Adrenal gland (tissue), 12 donors: ENCODE measurements around the gene WDR48. TPM values are rescaled to one million over a fixed set of nuclear protein-coding genes. Genes with fewer than 3 reads are reported as not detected.

Source experiments
- DNase-seq, 7 donors: peaks; one replicate each; pipeline ENCODE4 v3.0.0-alpha.2; 2019 to 2020
- H3K27ac ChIP-seq, 5 donors: fragments of 200-600 bp; sonication (generic) in 4 of 5; 1 replicate in 3 of 5; 2 replicates in 2 of 5; pipeline versions ENCODE4 v1.5.1 to v1.8.0; 2016 to 2020; ENCODE audit warnings: mild to moderate bottlenecking in 1 of 5
- H3K27me3 ChIP-seq: fragments of 200-600 bp; 2 replicates; pipeline ENCODE4 v1.8.0; 2021
- H3K36me3 ChIP-seq, 2 donors: fragments of 200-600 bp; replicated peaks in 1 of 2; 1 replicate in 1 of 2; 2 replicates in 1 of 2; pipeline versions ENCODE4 v1.5.1 to v1.8.0; 2018 to 2022
- H3K4me1 ChIP-seq, 2 donors: fragments of 200-600 bp; replicated peaks in 1 of 2; 1 replicate in 1 of 2; 2 replicates in 1 of 2; pipeline versions ENCODE4 v1.5.1 to v1.8.0; 2018 to 2021
- H3K4me3 ChIP-seq, 4 donors: fragments of 200-600 bp; sonication (generic) in 3 of 4; one replicate each; pipeline ENCODE4 v1.5.1; 2016 to 2018
- H3K9me3 ChIP-seq, 3 donors: fragments of 200-600 bp; sonication (generic) in 1 of 3; replicated peaks in 1 of 3; 1 replicate in 2 of 3; 2 replicates in 1 of 3; pipeline versions ENCODE4 v1.5.1 to v1.8.0; 2016 to 2021
- CTCF ChIP-seq, 6 experiments: fragments of 450-650 bp in 4 of 6; fragments of 200-600 bp in 2 of 6; sonication (generic) in 1 of 6; IDR thresholded peaks; 1 replicate in 5 of 6; 2 replicates in 1 of 6; pipeline versions ENCODE4 v1.5.1 to v1.8.0; 2016 to 2021; ENCODE audit warnings: antibody characterized with exemption in 6 of 6, mild to moderate bottlenecking in 2 of 6, moderate library complexity in 1 of 6
- POLR2A ChIP-seq, 2 donors: fragments of 450-650 bp; IDR thresholded peaks; one replicate each; pipeline ENCODE4 v1.6.1; 2017; ENCODE audit warnings: antibody characterized with exemption in 2 of 2, mild to moderate bottlenecking in 2 of 2, moderate library complexity in 1 of 2
- WGBS, 4 donors: extraction: QIAGEN DNeasy Blood & Tissue Kit in 2 of 4; methylation state at CpG; one replicate each; pipeline versions ENCODE4 v1.1.5 to v1.1.7; 2013 to 2017; 5-methylcytosine and 5-hydroxymethylcytosine counted together
- intact Hi-C, 2 donors: fragments of 100-400 bp; cut with DNase I; formaldehyde crosslinking; loops; one replicate each; pipeline versions ENCODE4 v1.14.1 to v1.15.0; 2022 to 2023
- polyA plus RNA-seq, 3 donors: library from polyadenylated mRNA; stranded (reverse); fragments of 200-250 nt in 2 of 3; fragments of 350-450 nt in 1 of 3; fragmentation: Illumina TruSeq in 1 of 3; extraction: RNeasy Lipid Tissue Mini Kit (QIAGEN cat#74804) in 1 of 3; gene quantifications; one replicate each; pipeline ENCODE4 v1.2.3, GENCODE V29; 2013 to 2014
- total RNA-seq, 9 donors: library from RNA; depleted of rRNA in 4 of 9; stranded (reverse); fragments of >200 nt in 4 of 9; fragments of 120-200 nt in 1 of 9; fragmentation: NEBNext Ultra II Directional in 1 of 9; extraction: Animal tissue kit (Norgen Biotek cat#: 25700) in 1 of 9; gene quantifications; one replicate each; pipeline versions ENCODE4 v1.1.0 to v1.2.4, GENCODE V29; 2013 to 2023
- donor health status: healthy with polysubstance abuse.
- donor health status: Bipolar disorder and iron deficiency.
- donor health status: DM: yes; HTN: yes; CAD: no.
- donor health status: DM: no; HTN: no; CAD: no.
- donor health status: DM: no; HTN: no; CAD: no.
- donor health status: DM: yes; HTN: yes; CAD: no.

WDR48 gene
- total and polyA plus RNA-seq, 12 donors, result 15.4 to 57.1 (median 28.7) TPM

GRCh38 chr3:39137435-39137936 lies 85.7 kb downstream of the WDR48 start:
- no peak overlapping the region for H3K4me3 ChIP-seq
- H3K27ac ChIP-seq, result no peak overlapping the region
- TF ChIP-seq POLR2A (IDR thresholded peaks at IDR 0.05) (no peak), CTCF (IDR thresholded peaks at IDR 0.05) (no peak)
- WGBS, 4 donors, result 95 to 97% (median 96%) methylated on average over 16 to 18 of the region's 18 CpGs
- DNase-seq, result peak in 1 of 7 donors; percentile 50
- no peaks in the 10 kb centered on the region for H3K9me3 ChIP-seq
- H3K36me3 ChIP-seq, result peaks cover 0 to 6% of the 10 kb centered on the region in 2 donors
- intact Hi-C loops, result no loop called here
- no peaks in the 10 kb centered on the region for H3K27me3 ChIP-seq
- peaks cover 21 to 23% of the 10 kb centered on the region in 2 donors for H3K4me1 ChIP-seq

- Histone ChIP-seq H3K27ac (no peak overlapping the region), H3K36me3 (peaks cover 0 to 13% of the 10 kb centered on the region in 2 donors), H3K9me3 (no peaks in the 10 kb centered on the region), H3K4me3 (no peak overlapping the region), H3K27me3 (no peaks in the 10 kb centered on the region), H3K4me1 (peaks cover 25 to 28% of the 10 kb centered on the region in 2 donors)
- intact Hi-C loops, result no loop called here
- 84 to 94% (median 92%) methylated on average over 10 of the region's 10 CpGs for WGBS, 4 donors
- no peak for DNase-seq
- no peak for TF ChIP-seq POLR2A (IDR thresholded peaks at IDR 0.05)
- TF ChIP-seq CTCF (IDR thresholded peaks at IDR 0.05), result no peak
Observed at GRCh38 chr3:39137991-39138803, 86.4 kb downstream of the WDR48 start.

- WGBS, 4 donors, result 79 to 84% (median 84%) methylated on average over 4 to 7 of the region's 7 CpGs
- peaks cover 0 to 20% of the 10 kb centered on the region in 2 donors for H3K36me3 ChIP-seq
- intact Hi-C loops, result no loop called here
- H3K4me1 ChIP-seq, result peaks cover 25 to 32% of the 10 kb centered on the region in 2 donors
- no peak overlapping the region for H3K4me3 ChIP-seq
- TF ChIP-seq CTCF (IDR thresholded peaks at IDR 0.05) (no peak), POLR2A (IDR thresholded peaks at IDR 0.05) (no peak)
- no peaks in the 10 kb centered on the region for H3K27me3 ChIP-seq
- peak in 3 of 7 donors; percentile 46 to 65 (median 54) for DNase-seq
- no peak overlapping the region for H3K27ac ChIP-seq
- H3K9me3 ChIP-seq, result no peaks in the 10 kb centered on the region
Observed at GRCh38 chr3:39138804-39139415, 87.1 kb downstream of the WDR48 start.

GRCh38 chr3:39139442-39139841 lies 87.6 kb downstream of the WDR48 start:
- no peaks in the 10 kb centered on the region for H3K9me3 ChIP-seq
- no peak for TF ChIP-seq POLR2A (IDR thresholded peaks at IDR 0.05)
- TF ChIP-seq CTCF (IDR thresholded peaks at IDR 0.05), result no peak
- H3K27me3 ChIP-seq, result no peaks in the 10 kb centered on the region
- H3K4me3 ChIP-seq, result no peak overlapping the region
- peaks cover 0 to 25% of the 10 kb centered on the region in 2 donors for H3K36me3 ChIP-seq
- no peak overlapping the region for H3K27ac ChIP-seq
- DNase-seq, result peak in 1 of 7 donors; percentile 48
- H3K4me1 ChIP-seq, result peaks cover 25 to 32% of the 10 kb centered on the region in 2 donors
- intact Hi-C loops, result no loop called here
- WGBS, 4 donors, result 76 to 94% (median 84%) methylated on average over 2 of the region's 2 CpGs
